Smooth muscle cell (in vitro differentiated cells): ENCODE data around the gene EPB42. TPM values are rescaled to one million over a fixed set of nuclear protein-coding genes. Genes with fewer than 3 reads are reported as not detected.

ENCODE experiments used
- DNase-seq: peaks from one replicate; lab custom pipeline; 2025; ENCODE audit not compliant: unreplicated experiment; lab: John Stamatoyannopoulos, UW
- H2AFZ ChIP-seq: fragments of 200-600 bp; sonication (generic); 2 replicates; pipeline ENCODE4 v1.6.0; 2016; ENCODE audit warnings: antibody characterized with exemption, low read depth, mild to moderate bottlenecking
- H3F3A ChIP-seq: fragments of 200-600 bp; sonication (generic); 2 replicates; pipeline ENCODE4 v1.6.0; 2017; ENCODE audit warnings: antibody characterized with exemption, low read depth
- H3K27ac ChIP-seq: fragments of 200-600 bp; sonication (generic); 2 replicates; pipeline ENCODE4 v1.5.1; 2016; ENCODE audit warnings: low read depth, mild to moderate bottlenecking
- H3K27me3 ChIP-seq: fragments of 200-600 bp; sonication (generic); 2 replicates; pipeline ENCODE4 v1.6.1; 2016; ENCODE audit warnings: low read depth, mild to moderate bottlenecking
- H3K36me3 ChIP-seq: fragments of 200-600 bp; sonication (generic); 2 replicates; pipeline ENCODE4 v1.5.1; 2016; ENCODE audit warnings: low read depth
- H3K4me1 ChIP-seq: fragments of 200-600 bp; sonication (generic); 2 replicates; pipeline ENCODE4 v1.5.1; 2016; ENCODE audit warnings: low read depth
- H3K4me2 ChIP-seq: fragments of 200-600 bp; sonication (generic); 2 replicates; pipeline ENCODE4 v1.6.0; 2016; ENCODE audit warnings: mild to moderate bottlenecking
- H3K4me3 ChIP-seq: fragments of 200-600 bp; sonication (generic); 2 replicates; pipeline ENCODE4 v1.5.1; 2016; ENCODE audit warnings: mild to moderate bottlenecking
- H3K79me2 ChIP-seq: fragments of 200-600 bp; sonication (generic); 2 replicates; pipeline ENCODE4 v1.6.0; 2016; ENCODE audit warnings: low read depth, mild to moderate bottlenecking
- H3K9ac ChIP-seq: fragments of 200-600 bp; sonication (generic); 2 replicates; pipeline ENCODE4 v1.6.0; 2016; ENCODE audit warnings: low read depth
- H3K9me3 ChIP-seq: fragments of 200-600 bp; sonication (generic); replicated peaks from 2 replicates; pipeline ENCODE4 v1.5.1; 2016; ENCODE audit warnings: low read depth
- H4K20me1 ChIP-seq: fragments of 200-600 bp; sonication (generic); 2 replicates; pipeline ENCODE4 v1.6.0; 2016; ENCODE audit warnings: low read depth
- CTCF ChIP-seq: fragments of 200-600 bp; sonication (generic); IDR thresholded peaks from 2 replicates; pipeline ENCODE4 v1.5.1; 2017; ENCODE audit warnings: borderline replicate concordance, mild to moderate bottlenecking, antibody characterized with exemption; ENCODE audit not compliant: insufficient read depth, poor library complexity, severe bottlenecking
- WGBS: methylation state at CpG from one replicate; pipeline ENCODE4 v1.1.7; 2016; ENCODE audit warnings: low lambda C conversion rate; 5-methylcytosine and 5-hydroxymethylcytosine counted together
- polyA plus RNA-seq: library from polyadenylated mRNA; unstranded; fragments of >200 nt; fragmentation: Nextera tagmentation; extraction: Ambion mirVana; gene quantifications from 2 replicates; pipeline ENCODE4 v1.2.1, GENCODE V29; 2016
- total RNA-seq: library from RNA; depleted of rRNA; stranded (reverse); fragments of >200 nt; gene quantifications from 2 replicates; pipeline ENCODE4 v1.2.3, GENCODE V29; 2014

Gene EPB42
- total and polyA plus RNA-seq, 2 experiments from 2014 or later, result not detected

DNA sequence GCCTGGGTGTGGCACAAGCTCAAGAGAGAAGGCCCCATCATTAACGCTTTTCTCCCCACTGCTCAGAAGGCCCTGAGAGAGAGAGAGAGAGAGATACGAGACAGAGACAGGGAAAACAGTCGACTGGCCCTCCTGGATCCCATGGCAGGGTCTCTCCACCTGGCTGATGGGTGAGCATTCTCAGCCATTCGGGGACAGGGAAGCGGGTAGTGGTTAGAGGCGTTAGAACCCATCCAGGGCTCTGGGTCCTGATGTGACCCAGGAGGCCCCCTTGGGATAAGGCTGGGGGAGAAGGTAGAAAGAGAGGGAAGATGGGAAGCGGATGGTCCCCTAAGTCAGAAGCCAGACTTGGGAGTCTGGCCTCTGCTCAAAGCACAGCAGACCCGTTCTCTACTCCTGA is 38.0 kb upstream of the EPB42 start:
- Histone ChIP-seq H2AFZ (no peak overlapping the region), H3K27me3 (peaks cover 15% of the 10 kb centered on the region), H3K27ac (no peak overlapping the region), H3K4me1 (no peaks in the 10 kb centered on the region), H4K20me1 (no peaks in the 10 kb centered on the region), H3F3A (no peaks in the 10 kb centered on the region), H3K4me2 (no peak overlapping the region), H3K79me2 (no peaks in the 10 kb centered on the region), H3K9me3 (no peaks in the 10 kb centered on the region), H3K9ac (no peak overlapping the region), H3K36me3 (no peaks in the 10 kb centered on the region), H3K4me3 (no peak overlapping the region)
- no peak for TF ChIP-seq CTCF
- DNase-seq, result no peak
- WGBS, result 86% methylated on average over 8 of the region's 8 CpGs

DNA sequence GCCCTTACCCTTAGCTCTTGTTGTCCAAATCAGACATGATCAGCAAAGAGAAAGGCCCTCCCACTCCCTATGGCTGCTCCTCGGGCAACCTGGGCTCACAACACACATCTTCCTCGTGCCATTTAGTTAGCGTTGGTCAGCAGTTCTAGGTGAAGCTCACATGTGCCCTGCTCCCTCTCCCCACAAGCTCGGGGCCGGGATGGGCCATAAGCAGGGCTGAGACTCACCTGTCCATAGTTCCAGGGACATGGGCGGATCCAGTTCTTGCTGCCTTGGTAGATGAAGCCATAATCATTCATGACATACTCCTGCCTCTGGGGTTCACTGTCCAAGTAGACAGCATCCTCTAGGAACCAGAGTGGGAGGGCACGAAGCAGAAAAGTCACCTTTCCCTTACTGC is 35.5 kb upstream of the EPB42 start:
- Histone ChIP-seq H3K27ac (no peak overlapping the region), H3K9me3 (no peaks in the 10 kb centered on the region), H3K79me2 (no peaks in the 10 kb centered on the region), H3K36me3 (no peaks in the 10 kb centered on the region), H2AFZ (no peak overlapping the region), H3F3A (no peaks in the 10 kb centered on the region), H3K4me1 (no peaks in the 10 kb centered on the region), H4K20me1 (no peaks in the 10 kb centered on the region), H3K4me3 (no peak overlapping the region), H3K4me2 (no peak overlapping the region), H3K27me3 (peaks cover 14% of the 10 kb centered on the region), H3K9ac (no peak overlapping the region)
- TF ChIP-seq CTCF, result no peak
- 84% methylated on average over 7 of the region's 7 CpGs for WGBS
- no peak for DNase-seq

GRCh38 chr15:43255376-43255775 is 34.6 kb upstream of the EPB42 start:
- Histone ChIP-seq H4K20me1 (no peaks in the 10 kb centered on the region), H3K27ac (no peak overlapping the region), H2AFZ (no peak overlapping the region), H3F3A (no peaks in the 10 kb centered on the region), H3K27me3 (peaks cover 14% of the 10 kb centered on the region), H3K36me3 (no peaks in the 10 kb centered on the region), H3K9ac (no peak overlapping the region), H3K4me3 (no peak overlapping the region), H3K9me3 (no peaks in the 10 kb centered on the region), H3K4me2 (no peak overlapping the region), H3K4me1 (no peaks in the 10 kb centered on the region), H3K79me2 (no peaks in the 10 kb centered on the region)
- no peak for TF ChIP-seq CTCF
- WGBS, result 69% methylated on average over 2 of the region's 2 CpGs
- DNase-seq, result no peak
